NCI-H1436 treated with DMSO at 0.1 percent for 48 hours (cell line): ENCODE measurements around the gene MDH1B.
"Not testable (repeated sequence)": the region's sequence is repeated elsewhere in the genome, so short reads cannot be mapped to it uniquely, and the experiment has no call there.

ENCODE experiments used
- DNase-seq: peaks from one replicate; lab custom pipeline; 2025; lab: John Stamatoyannopoulos, UW

Gene MDH1B

GRCh38 chr2:206766057-206766930 is 1.2 kb upstream of the MDH1B start:
- no peak for DNase-seq

DNA sequence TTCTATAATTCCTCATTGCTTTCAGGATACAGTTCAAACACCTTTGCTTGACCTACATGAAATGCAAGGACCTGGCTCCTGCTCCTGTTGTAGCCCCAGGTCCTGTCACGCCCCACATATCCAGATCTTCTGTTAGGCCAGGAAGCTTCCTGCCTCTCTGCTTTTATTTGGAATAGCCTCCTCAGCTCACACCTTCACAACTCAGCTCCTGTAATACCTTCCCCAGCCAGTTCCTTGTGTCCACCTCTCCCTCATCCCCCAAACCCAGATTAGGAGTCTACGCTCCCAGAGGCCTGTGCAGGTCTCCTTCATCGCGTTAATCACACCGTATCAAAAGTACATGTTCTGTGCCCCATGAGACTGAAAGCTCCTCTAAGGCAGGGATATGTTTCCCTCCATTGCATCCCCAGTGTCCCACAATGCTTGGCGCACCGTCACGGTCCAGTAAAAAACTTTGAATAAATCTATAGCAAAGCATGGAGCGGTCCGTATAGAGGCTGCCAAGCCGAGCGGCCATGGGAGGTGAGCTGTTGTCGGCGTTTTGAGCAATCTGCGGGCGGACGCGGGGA is 371 bp downstream of the MDH1B start:
- no peak for DNase-seq

DNA sequence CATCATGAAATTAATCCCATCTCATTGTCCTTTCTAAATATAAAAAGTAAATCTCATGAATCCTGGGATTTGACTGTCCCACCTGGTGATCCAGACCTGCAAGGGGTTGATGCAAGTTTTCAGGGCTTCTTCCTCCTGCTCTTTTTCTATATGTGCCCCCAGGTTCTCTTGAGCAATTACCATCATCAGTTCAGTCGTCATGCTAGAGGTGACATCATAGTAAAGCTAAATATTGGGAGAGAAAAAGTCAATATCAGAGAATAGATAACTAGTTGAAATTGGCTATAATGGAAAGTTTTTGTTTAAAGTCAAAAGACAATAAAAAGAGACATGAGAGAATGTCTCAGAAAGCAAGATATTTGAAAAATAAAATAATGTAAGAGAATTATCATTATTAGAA is 8.3 kb downstream of the MDH1B start:
- no peak for DNase-seq

GRCh38 chr2:206740800-206741199 is 24.3 kb downstream of the MDH1B start:
- DNase-seq, result no peak

GRCh38 chr2:206739271-206739670 is 25.9 kb downstream of the MDH1B start:
- no peak for DNase-seq

DNA sequence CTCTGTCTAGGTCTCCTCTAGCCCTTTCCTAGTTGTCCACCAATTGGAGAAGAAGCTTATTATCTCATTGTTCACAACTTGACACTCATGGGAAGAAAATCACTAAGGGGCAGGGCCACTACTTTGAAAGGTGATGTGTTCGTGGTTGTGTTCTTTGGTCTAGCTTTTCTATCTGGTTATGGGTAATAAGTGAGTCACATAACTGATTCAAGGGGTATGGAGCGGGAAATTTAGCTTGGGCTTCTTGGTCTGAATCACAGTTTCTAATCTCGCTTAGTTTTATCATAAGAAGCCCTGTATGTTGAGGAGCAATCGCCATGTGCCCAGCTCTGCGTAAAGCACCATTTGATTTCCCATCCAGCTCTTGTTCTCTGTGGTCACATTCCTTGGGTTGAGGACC is 28.2 kb downstream of the MDH1B start:
- no peak for DNase-seq

DNA sequence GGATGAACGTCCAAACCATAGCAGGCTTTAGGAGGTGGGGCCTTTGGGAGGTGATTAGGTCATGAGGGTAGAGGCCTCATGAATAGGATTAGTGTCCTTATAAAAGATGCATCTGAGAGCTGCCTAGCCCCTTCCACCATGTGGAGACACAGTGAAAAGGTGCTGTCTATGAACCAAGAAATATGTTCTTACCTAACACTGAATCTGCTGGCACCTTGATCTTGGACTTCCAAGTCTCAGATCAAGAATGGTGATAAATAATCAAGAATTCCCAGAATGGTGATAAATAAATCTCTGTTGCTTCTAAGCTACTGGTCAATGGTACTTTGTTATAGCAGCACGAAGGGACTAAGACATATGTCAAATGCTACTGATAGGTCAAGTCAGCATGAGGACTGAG is 31.8 kb downstream of the MDH1B start:
- no peak for DNase-seq

- DNase-seq, result no peak
These were observed 36.6 kb downstream of the MDH1B start for GRCh38 chr2:206728277-206729199.

- no peak for DNase-seq
These were observed 37.8 kb downstream of the MDH1B start for GRCh38 chr2:206727287-206727686.

- no peak for DNase-seq
These were observed 41.8 kb downstream of the MDH1B start for GRCh38 chr2:206723288-206723687.

DNA sequence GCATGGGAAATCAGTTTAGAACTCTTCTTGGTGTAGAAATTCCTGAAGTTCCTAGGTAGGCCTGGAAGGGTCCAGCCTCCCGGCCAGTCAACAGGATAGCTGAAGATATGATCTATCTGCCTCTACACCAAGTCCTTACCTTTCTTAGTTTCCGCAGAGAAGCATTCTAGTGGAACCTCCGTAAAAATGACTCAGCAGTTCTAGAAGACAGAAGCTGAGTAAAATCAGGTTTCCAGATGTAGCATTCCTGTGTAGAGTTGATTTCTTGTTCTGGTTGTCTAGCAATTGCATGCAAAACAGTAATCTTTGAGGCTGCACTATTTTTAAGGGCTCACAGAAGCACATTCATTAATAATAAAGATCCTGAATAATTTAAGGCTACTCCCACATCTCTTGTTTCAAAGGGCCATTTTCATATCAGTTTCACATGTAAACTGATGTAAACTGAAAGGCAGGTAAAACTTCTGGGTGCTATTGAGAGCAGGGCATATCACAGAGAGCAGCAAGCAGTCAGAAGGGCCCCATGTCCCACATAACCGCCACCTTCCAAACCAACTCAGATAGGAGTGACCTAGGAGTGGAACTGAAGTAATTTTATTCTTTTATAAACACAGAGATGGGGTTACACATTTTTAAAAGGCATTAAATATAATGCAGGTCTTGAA is 43.7 kb downstream of the MDH1B start:
- DNase-seq, result no peak

DNA sequence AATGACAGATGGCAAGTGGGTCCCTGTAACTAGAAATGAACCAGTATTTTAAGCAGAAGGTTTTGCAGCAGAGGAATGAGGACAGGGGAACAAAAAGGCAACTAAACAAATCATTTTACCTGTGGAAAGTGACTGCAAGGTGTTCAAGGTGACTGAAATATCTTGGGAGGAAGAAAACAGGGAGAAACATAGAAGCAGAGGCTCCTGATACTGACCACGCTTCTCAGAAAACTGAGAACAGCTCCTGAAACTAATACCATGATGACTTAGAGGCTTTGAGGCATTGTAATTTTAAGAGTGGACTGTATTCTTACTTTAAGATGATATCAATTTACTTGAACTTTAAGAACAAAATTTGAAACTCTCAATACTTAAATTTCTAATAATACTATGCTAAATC is 46.8 kb downstream of the MDH1B start, which contains the start of gene DYTN:
Gene DYTN (minus strand): TSS at position 101 of the 400 bp plus-strand sequence. CDS start 117 bp downstream, outside the sequence.
- DNase-seq, result no peak

DNA sequence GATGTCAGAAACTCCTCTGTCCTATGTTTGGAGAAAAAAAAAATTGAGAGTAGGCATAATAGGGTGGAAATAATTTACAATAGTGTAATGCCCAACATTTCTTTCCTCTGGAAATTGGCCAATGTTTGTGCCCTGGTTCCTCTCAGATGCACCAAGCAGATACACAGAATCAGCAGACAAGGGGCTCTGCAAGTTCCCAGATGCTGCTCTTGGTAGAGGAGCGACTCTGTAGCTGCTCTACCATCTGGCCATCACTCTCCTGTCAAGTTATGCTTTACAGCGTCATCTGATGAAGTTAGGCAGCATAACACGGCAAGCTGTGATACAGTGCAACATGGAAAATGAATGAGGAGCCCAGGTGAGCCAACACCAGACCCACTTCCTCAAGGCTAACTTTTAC is 48.5 kb downstream of the MDH1B start:
- DNase-seq, result no peak

DNA sequence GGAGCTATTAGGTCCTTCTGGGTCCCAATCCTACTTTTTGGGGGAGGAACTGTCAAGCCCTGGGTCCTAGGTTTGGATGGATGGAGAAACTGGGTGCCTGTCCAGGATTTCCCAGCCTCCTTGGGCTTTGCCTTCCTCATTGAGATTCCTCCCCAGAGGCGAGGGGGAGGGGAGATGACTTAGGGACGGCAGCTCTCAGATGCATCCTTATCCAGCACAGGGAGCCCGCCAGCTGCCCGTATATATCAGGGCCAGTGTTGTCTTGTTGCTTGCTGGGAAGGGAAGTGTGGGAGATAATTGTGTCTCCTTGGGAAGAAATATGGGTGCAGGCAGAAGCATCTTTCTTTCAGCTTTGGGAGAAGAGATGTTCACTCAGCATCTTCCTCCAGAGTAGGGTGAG is 49.9 kb downstream of the MDH1B start:
- DNase-seq, result not testable (repeated sequence)

DNA sequence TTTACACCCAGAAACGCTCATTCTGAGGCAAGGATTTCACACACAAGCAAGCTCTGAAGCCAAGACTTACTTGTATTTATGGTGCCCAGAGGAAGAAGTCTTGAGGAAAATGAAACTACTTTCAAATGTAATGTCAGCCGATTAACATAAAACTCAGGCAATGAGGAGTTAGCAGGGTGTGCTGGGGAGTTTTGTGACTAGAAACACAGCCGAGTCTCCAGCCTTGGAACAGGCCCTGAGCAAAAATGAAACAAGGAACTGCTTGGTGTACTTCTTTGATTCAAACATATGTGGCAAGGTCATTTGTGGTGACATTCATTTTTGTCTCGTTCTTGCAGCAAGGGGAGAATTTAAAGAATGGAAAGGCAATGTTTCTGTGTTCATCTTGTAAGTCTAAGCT is 51.4 kb downstream of the MDH1B start:
- no peak for DNase-seq

- DNase-seq, result no peak
These were observed 56.8 kb downstream of the MDH1B start for GRCh38 chr2:206708286-206708685.

GRCh38 chr2:206707164-206707701 is 57.9 kb downstream of the MDH1B start:
- no peak for DNase-seq

GRCh38 chr2:206701952-206702605 is 63.0 kb downstream of the MDH1B start:
- peak; percentile 93 for DNase-seq

GRCh38 chr2:206700156-206700555 is 65.0 kb downstream of the MDH1B start:
- no peak for DNase-seq

DNA sequence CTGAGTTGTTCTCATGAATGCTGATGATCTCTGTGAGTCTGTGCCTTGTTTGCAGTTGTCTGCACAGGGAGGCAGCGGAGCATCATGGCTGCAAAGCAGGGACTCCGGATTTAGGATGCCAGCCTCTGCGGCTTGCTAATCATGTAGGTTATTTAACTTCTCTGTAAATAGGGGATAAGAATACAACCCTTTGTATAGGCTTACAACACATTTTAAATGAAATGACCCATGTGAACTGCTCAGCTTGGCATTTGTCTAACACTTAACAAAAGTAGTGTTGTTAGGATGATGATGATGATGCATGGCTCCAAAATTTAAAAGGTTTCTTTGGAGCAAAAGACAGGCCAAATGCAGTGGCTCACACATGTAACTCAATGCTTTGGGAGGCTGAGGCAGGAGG is 66.3 kb downstream of the MDH1B start:
- no peak for DNase-seq

GRCh38 chr2:206696910-206697309 is 68.2 kb downstream of the MDH1B start:
- DNase-seq, result no peak
